GM20431 (cell line): ENCODE results near the gene TRPV6.

ENCODE experiments used
- in situ Hi-C: fragments of 300-500 bp; cut with MseI, MboI; formaldehyde crosslinking; loops from one replicate; pipeline ENCODE4 v1.15.0; 2020; ENCODE audit warnings: low sequenced_read_pairs; ENCODE audit not compliant: unreplicated experiment

The TRPV6 gene

GRCh38 chr7:142908921-142909890, 23.7 kb upstream of the TRPV6 start:
- in situ Hi-C loops: no loop called here

GRCh38 chr7:142908290-142908689, 22.7 kb upstream of the TRPV6 start:
- in situ Hi-C loops: no loop called here

- in situ Hi-C loops: no loop called here
These were observed 21.1 kb upstream of the TRPV6 start for GRCh38 chr7:142906643-142907042.

GRCh38 chr7:142905759-142906158, 20.2 kb upstream of the TRPV6 start:
- in situ Hi-C loops: no loop called here

GRCh38 chr7:142904128-142904527, 18.6 kb upstream of the TRPV6 start:
- in situ Hi-C loops: no loop called here

- in situ Hi-C loops: no loop called here
These were observed 16.1 kb upstream of the TRPV6 start for GRCh38 chr7:142901426-142902259.

GRCh38 chr7:142899661-142900060, 14.1 kb upstream of the TRPV6 start:
- in situ Hi-C loops: loop anchor here (25.0 kb wide), 1 partner anchor 313 kb away; the partner anchor contains the start of gene TAS2R40

GRCh38 chr7:142898377-142899170, 13.0 kb upstream of the TRPV6 start:
- in situ Hi-C loops: loop anchor here (25.0 kb wide), 1 partner anchor 314 kb away; the partner anchor contains the start of gene TAS2R40

- in situ Hi-C loops: loop anchor here (25.0 kb wide), 1 partner anchor 315 kb away; the partner anchor contains the start of gene TAS2R40
These were observed 12.1 kb upstream of the TRPV6 start for GRCh38 chr7:142897691-142898090.

GRCh38 chr7:142896741-142897379, 11.3 kb upstream of the TRPV6 start:
- in situ Hi-C loops: loop anchor here (25.0 kb wide), 1 partner anchor 315 kb away; the partner anchor contains the start of gene TAS2R40

GRCh38 chr7:142896151-142896550, 10.6 kb upstream of the TRPV6 start:
- in situ Hi-C loops: loop anchor here (25.0 kb wide), 1 partner anchor 316 kb away; the partner anchor contains the start of gene TAS2R40

GRCh38 chr7:142894985-142895593, 9.5 kb upstream of the TRPV6 start:
- in situ Hi-C loops: loop anchor here (25.0 kb wide), 1 partner anchor 317 kb away; the partner anchor contains the start of gene TAS2R40

GRCh38 chr7:142894112-142894984, 8.8 kb upstream of the TRPV6 start:
- in situ Hi-C loops: loop anchor here (25.0 kb wide), 1 partner anchor 318 kb away; the partner anchor contains the start of gene TAS2R40

GRCh38 chr7:142892951-142893350, 7.4 kb upstream of the TRPV6 start:
- in situ Hi-C loops: loop anchor here (25.0 kb wide), 1 partner anchor 319 kb away; the partner anchor contains the start of gene TAS2R40

GRCh38 chr7:142891490-142892082, 6.0 kb upstream of the TRPV6 start:
- in situ Hi-C loops: loop anchor here (25.0 kb wide), 1 partner anchor 321 kb away; the partner anchor contains the start of gene TAS2R40

GRCh38 chr7:142890874-142891485, 5.4 kb upstream of the TRPV6 start:
- in situ Hi-C loops: loop anchor here (25.0 kb wide), 1 partner anchor 321 kb away; the partner anchor contains the start of gene TAS2R40
